ENCODE measurements around the gene TGFBR2. TPM values are rescaled to one million over a fixed set of nuclear protein-coding genes. Genes with fewer than 3 reads are reported as not detected.

The TGFBR2 gene
- total and polyA plus RNA-seq, 2 of the 13 experiments (the other 11 are each of a cell fraction or from before 2014, with no cell fraction given): 82.2 to 187 TPM

DNA sequence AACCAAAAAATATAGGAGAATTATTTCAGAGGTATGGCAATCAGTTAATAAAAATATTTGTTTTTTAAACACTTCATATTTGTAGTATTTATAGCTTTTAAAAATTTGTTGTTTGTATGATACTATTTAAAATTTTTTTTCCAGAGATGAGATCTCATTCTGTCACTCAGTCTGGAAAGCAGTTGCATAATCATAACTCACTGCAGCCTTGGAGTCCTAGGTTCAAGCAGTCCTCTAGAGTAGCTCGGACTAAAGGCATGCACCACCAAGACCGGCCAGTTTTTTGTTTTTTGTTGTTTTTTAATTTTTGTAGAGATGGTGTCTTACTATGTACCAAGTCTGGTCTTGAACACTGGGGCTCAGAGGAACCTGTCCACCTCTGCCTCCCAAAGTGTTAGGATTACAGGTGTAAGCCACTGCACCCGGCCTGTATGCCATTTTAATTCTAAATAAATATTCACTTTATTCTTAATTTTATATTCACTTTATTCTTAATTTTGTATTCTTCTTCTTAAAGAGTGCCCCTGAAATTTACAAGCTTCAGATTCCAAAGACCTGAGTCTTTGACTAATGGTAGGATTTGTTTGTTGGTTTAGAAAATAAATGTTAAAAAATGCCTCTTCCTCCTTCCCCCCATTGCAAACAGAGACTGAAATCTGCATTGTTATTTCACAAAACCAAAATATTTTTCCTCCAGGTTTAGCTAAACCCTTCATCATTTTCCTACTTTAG lies 9.4 kb downstream of the TGFBR2 start (continued):
- TF ChIP-seq, protein P1, sequence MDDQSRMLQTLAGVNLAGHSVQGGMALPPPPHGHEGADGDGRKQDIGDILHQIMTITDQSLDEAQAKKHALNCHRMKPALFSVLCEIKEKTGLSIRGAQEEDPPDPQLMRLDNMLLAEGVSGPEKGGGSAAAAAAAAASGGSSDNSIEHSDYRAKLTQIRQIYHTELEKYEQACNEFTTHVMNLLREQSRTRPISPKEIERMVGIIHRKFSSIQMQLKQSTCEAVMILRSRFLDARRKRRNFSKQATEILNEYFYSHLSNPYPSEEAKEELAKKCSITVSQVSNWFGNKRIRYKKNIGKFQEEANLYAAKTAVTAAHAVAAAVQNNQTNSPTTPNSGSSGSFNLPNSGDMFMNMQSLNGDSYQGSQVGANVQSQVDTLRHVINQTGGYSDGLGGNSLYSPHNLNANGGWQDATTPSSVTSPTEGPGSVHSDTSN (CRISPR knock-in tag; IDR thresholded peaks at IDR 0.05; ENCODE audit: borderline replicate concordance): no peak
- TF ChIP-seq HNRNPL (IDR thresholded peaks at IDR 0.05; ENCODE audit: low read depth, low read length) (no peak), HOXA9 (CRISPR knock-in tag; IDR thresholded peaks at IDR 0.05; ENCODE audit: borderline replicate concordance) (no peak), GATAD2A (CRISPR knock-in tag; IDR thresholded peaks at IDR 0.05) (no peak), ZNF343 (CRISPR knock-in tag; IDR thresholded peaks at IDR 0.05) (no peak), POGZ (CRISPR knock-in tag; IDR thresholded peaks at IDR 0.05) (no peak), TSC22D2 (CRISPR knock-in tag; IDR thresholded peaks at IDR 0.05; ENCODE audit: borderline replicate concordance) (no peak), TBL1XR1 (IDR thresholded peaks at IDR 0.05; ENCODE audit: borderline replicate concordance, low read length, partially characterized antibody) (no peak), ZNF775 (CRISPR knock-in tag; IDR thresholded peaks at IDR 0.05; ENCODE audit: borderline replicate concordance) (no peak), ZNF543 (CRISPR knock-in tag; IDR thresholded peaks at IDR 0.05) (no peak), ZNF460 (CRISPR knock-in tag; IDR thresholded peaks at IDR 0.05; ENCODE audit: borderline replicate concordance) (no peak)
- TF ChIP-seq, protein P2, sequence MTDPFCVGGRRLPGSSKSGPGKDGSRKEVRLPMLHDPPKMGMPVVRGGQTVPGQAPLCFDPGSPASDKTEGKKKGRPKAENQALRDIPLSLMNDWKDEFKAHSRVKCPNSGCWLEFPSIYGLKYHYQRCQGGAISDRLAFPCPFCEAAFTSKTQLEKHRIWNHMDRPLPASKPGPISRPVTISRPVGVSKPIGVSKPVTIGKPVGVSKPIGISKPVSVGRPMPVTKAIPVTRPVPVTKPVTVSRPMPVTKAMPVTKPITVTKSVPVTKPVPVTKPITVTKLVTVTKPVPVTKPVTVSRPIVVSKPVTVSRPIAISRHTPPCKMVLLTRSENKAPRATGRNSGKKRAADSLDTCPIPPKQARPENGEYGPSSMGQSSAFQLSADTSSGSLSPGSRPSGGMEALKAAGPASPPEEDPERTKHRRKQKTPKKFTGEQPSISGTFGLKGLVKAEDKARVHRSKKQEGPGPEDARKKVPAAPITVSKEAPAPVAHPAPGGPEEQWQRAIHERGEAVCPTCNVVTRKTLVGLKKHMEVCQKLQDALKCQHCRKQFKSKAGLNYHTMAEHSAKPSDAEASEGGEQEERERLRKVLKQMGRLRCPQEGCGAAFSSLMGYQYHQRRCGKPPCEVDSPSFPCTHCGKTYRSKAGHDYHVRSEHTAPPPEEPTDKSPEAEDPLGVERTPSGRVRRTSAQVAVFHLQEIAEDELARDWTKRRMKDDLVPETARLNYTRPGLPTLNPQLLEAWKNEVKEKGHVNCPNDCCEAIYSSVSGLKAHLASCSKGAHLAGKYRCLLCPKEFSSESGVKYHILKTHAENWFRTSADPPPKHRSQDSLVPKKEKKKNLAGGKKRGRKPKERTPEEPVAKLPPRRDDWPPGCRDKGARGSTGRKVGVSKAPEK (CRISPR knock-in tag; IDR thresholded peaks at IDR 0.05; ENCODE audit: borderline replicate concordance): no peak
- TF ChIP-seq, protein P3, sequence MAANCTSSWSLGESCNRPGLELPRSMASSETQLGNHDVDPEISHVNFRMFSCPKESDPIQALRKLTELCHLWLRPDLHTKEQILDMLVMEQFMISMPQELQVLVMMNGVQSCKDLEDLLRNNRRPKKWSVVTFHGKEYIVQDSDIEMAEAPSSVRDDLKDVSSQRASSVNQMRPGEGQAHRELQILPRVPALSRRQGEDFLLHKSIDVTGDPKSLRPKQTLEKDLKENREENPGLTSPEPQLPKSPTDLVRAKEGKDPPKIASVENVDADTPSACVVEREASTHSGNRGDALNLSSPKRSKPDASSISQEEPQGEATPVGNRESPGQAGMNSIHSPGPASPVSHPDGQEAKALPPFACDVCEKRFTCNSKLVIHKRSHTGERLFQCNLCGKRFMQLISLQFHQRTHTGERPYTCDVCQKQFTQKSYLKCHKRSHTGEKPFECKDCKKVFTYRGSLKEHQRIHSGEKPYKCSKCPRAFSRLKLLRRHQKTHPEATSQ (CRISPR knock-in tag; IDR thresholded peaks at IDR 0.05; ENCODE audit: borderline replicate concordance): no peak
- TF ChIP-seq, protein P4, sequence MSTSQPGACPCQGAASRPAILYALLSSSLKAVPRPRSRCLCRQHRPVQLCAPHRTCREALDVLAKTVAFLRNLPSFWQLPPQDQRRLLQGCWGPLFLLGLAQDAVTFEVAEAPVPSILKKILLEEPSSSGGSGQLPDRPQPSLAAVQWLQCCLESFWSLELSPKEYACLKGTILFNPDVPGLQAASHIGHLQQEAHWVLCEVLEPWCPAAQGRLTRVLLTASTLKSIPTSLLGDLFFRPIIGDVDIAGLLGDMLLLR (CRISPR knock-in tag; IDR thresholded peaks at IDR 0.05): no peak
- TF ChIP-seq, protein P5, sequence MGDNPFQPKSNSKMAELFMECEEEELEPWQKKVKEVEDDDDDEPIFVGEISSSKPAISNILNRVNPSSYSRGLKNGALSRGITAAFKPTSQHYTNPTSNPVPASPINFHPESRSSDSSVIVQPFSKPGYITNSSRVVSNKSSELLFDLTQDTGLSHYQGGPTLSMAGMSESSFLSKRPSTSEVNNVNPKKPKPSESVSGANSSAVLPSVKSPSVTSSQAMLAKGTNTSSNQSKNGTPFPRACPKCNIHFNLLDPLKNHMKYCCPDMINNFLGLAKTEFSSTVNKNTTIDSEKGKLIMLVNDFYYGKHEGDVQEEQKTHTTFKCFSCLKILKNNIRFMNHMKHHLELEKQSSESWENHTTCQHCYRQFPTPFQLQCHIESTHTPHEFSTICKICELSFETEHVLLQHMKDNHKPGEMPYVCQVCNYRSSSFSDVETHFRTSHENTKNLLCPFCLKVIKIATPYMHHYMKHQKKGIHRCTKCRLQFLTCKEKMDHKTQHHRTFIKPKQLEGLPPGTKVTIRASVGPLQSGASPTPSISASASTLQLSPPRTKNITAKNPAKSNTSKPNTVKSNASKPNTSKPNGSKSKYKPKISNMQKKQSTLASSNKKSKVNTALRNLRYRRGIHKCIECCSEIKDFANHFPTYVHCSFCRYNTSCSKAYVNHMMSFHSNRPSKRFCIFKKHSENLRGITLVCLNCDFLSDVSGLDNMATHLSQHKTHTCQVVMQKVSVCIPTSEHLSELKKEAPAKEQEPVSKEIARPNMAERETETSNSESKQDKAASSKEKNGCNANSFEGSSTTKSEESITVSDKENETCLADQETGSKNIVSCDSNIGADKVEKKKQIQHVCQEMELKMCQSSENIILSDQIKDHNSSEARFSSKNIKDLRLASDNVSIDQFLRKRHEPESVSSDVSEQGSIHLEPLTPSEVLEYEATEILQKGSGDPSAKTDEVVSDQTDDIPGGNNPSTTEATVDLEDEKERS (CRISPR knock-in tag; IDR thresholded peaks at IDR 0.05): no peak
- TF ChIP-seq, protein P6, sequence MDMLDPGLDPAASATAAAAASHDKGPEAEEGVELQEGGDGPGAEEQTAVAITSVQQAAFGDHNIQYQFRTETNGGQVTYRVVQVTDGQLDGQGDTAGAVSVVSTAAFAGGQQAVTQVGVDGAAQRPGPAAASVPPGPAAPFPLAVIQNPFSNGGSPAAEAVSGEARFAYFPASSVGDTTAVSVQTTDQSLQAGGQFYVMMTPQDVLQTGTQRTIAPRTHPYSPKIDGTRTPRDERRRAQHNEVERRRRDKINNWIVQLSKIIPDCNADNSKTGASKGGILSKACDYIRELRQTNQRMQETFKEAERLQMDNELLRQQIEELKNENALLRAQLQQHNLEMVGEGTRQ (IDR thresholded peaks at IDR 0.05; ENCODE audit: low read depth, low read length): no peak
- TF ChIP-seq, protein P6 (CRISPR knock-in tag; IDR thresholded peaks at IDR 0.05; ENCODE audit: borderline replicate concordance): no peak

Measured in HepG2 (cell line).